KG1 (cell line): Measurements from ENCODE around the gene NGEF.
"Not testable (repeated sequence)": the region's sequence is repeated elsewhere in the genome, so short reads cannot be mapped to it uniquely, and the experiment has no call there.

Experiments used
- DNase-seq: peaks from one replicate; lab custom pipeline; 2025; lab: John Stamatoyannopoulos, UW

NGEF gene

GRCh38 chr2:233013027-233013461, at the start of gene NGEF:
NGEF (minus strand) TSS chr2:233013256; CDS start chr2:232974890, 38,366 bp downstream.
- no peak for DNase-seq

- DNase-seq: no peak
Measured at GRCh38 chr2:233062451-233062850, 49.4 kb upstream of the NGEF start.

GRCh38 chr2:233061591-233062450, 48.8 kb upstream of the NGEF start:
- no peak for DNase-seq

GRCh38 chr2:233060980-233061590, 48.0 kb upstream of the NGEF start:
- DNase-seq: no peak

GRCh38 chr2:233060501-233060979, 47.5 kb upstream of the NGEF start:
- DNase-seq: no peak

- peak; percentile 92 for DNase-seq
Measured at GRCh38 chr2:233059797-233060500, 46.9 kb upstream of the NGEF start, which contains the start of gene INPP5D. INPP5D (plus strand) TSS chr2:233060342; CDS start chr2:233060479, 137 bp downstream.

GRCh38 chr2:233059547-233059796, 46.4 kb upstream of the NGEF start:
- no peak for DNase-seq

- no peak for DNase-seq
Measured at GRCh38 chr2:233058717-233059546, 45.9 kb upstream of the NGEF start.

GRCh38 chr2:233056961-233057605, 44.0 kb upstream of the NGEF start:
- DNase-seq: no peak

GRCh38 chr2:233055362-233055761, 42.3 kb upstream of the NGEF start:
- no peak for DNase-seq

- no peak for DNase-seq
Measured at GRCh38 chr2:233053928-233054784, 41.1 kb upstream of the NGEF start.

GRCh38 chr2:233052517-233052916, 39.5 kb upstream of the NGEF start:
- DNase-seq: not testable (repeated sequence)

GRCh38 chr2:233051241-233052149, 38.4 kb upstream of the NGEF start:
- no peak for DNase-seq

GRCh38 chr2:233049194-233049761, 36.2 kb upstream of the NGEF start:
- DNase-seq: no peak

- no peak for DNase-seq
Measured at GRCh38 chr2:233048569-233049193, 35.6 kb upstream of the NGEF start.

GRCh38 chr2:233047667-233048066, 34.6 kb upstream of the NGEF start:
- no peak for DNase-seq

- no peak for DNase-seq
Measured at GRCh38 chr2:233047206-233047605, 34.1 kb upstream of the NGEF start.

GRCh38 chr2:233044974-233045605, 32.0 kb upstream of the NGEF start:
- DNase-seq: no peak
